Measurements from ENCODE around the gene PTPA.

PTPA gene

GRCh38 chr9:129073404-129073803 lies 37.8 kb upstream of the PTPA start:
- no peak for ATAC-seq (ENCODE audit: insufficient read depth, low read depth)
- no peak for TF ChIP-seq EZH2 (IDR thresholded peaks at IDR 0.05; ENCODE audit: borderline replicate concordance, low read depth, low read length, severe bottlenecking)
- TF ChIP-seq CTCF (IDR thresholded peaks at IDR 0.05; ENCODE audit: borderline replicate concordance, extremely low read depth, low read length, poor library complexity, severe bottlenecking), result no peak
- no peak overlapping the region for H3K4me2 ChIP-seq (ENCODE audit: insufficient read depth, low read length)

GRCh38 chr9:129074106-129074505 lies 37.1 kb upstream of the PTPA start:
- H3K4me3 ChIP-seq (ENCODE audit: low read depth in 1 of 2, low read length in 2 of 2), result no peak overlapping the region
- H3K36me3 ChIP-seq (ENCODE audit: insufficient read depth, low read length), result peaks cover 8% of the 10 kb centered on the region
- TF ChIP-seq CTCF (IDR thresholded peaks at IDR 0.05; ENCODE audit: borderline replicate concordance, extremely low read depth, low read length, poor library complexity, severe bottlenecking), result no peak
- no peak overlapping the region for H3K27ac ChIP-seq (ENCODE audit: low read length)
- H3K79me2 ChIP-seq (ENCODE audit: insufficient read depth, low read length), result no peaks in the 10 kb centered on the region
- H3K9ac ChIP-seq (ENCODE audit: low read depth, low read length), result no peak overlapping the region
- H3K4me2 ChIP-seq (ENCODE audit: insufficient read depth, low read length), result no peak overlapping the region
- no peaks in the 10 kb centered on the region; the same call in 1 of the 2 replicates for H4K20me1 ChIP-seq (ENCODE audit: insufficient read depth, low read length)
- ATAC-seq (ENCODE audit: insufficient read depth, low read depth) (no peak), DNase-seq (no peak)
- H3K27me3 ChIP-seq (ENCODE audit: insufficient read depth, low read length, poor library complexity), result no peaks in the 10 kb centered on the region
- peaks cover 3% of the 10 kb centered on the region; the same call in 1 of the 2 replicates for H3K4me1 ChIP-seq (ENCODE audit: insufficient read depth, low read length)
- no peak overlapping the region for H2AFZ ChIP-seq (ENCODE audit: low read depth, low read length)
- no peaks in the 10 kb centered on the region for H3K9me3 ChIP-seq (ENCODE audit: insufficient read depth, low read length, severe bottlenecking)

More at GRCh38 chr9:129073404-129073803, 37.8 kb upstream of the PTPA start:
- Histone ChIP-seq H3K79me2 (ENCODE audit: insufficient read depth, low read length) (no peaks in the 10 kb centered on the region), H2AFZ (ENCODE audit: low read depth, low read length) (no peak overlapping the region), H4K20me1 (ENCODE audit: insufficient read depth, low read length) (no peaks in the 10 kb centered on the region; the same call in 1 of the 2 replicates), H3K4me3 (ENCODE audit: low read depth in 1 of 2, low read length in 2 of 2) (no peak overlapping the region), H3K9ac (ENCODE audit: low read depth, low read length) (no peak overlapping the region), H3K27me3 (ENCODE audit: insufficient read depth, low read length, poor library complexity) (no peaks in the 10 kb centered on the region), H3K4me1 (ENCODE audit: insufficient read depth, low read length) (no peaks in the 10 kb centered on the region), H3K9me3 (ENCODE audit: insufficient read depth, low read length, severe bottlenecking) (no peaks in the 10 kb centered on the region), H3K27ac (ENCODE audit: low read length) (no peak overlapping the region), H3K36me3 (ENCODE audit: insufficient read depth, low read length) (peaks cover 13% of the 10 kb centered on the region)
- DNase-seq, result no peak

- H3K4me1 ChIP-seq (ENCODE audit: insufficient read depth, low read length), result peaks cover 19% of the 10 kb centered on the region
- DNase-seq, result no peak
- no peak for ATAC-seq (ENCODE audit: insufficient read depth, low read depth)
- H3K4me2 ChIP-seq (ENCODE audit: insufficient read depth, low read length), result no peak overlapping the region
- no peaks in the 10 kb centered on the region for H3K36me3 ChIP-seq (ENCODE audit: insufficient read depth, low read length)
- H3K9ac ChIP-seq (ENCODE audit: low read depth, low read length), result no peak overlapping the region
- no peaks in the 10 kb centered on the region for H3K27me3 ChIP-seq (ENCODE audit: insufficient read depth, low read length, poor library complexity)
- H3K27ac ChIP-seq (ENCODE audit: low read length), result no peak overlapping the region
- H3K9me3 ChIP-seq (ENCODE audit: insufficient read depth, low read length, severe bottlenecking), result no peaks in the 10 kb centered on the region
- no peak for TF ChIP-seq EZH2 (IDR thresholded peaks at IDR 0.05; ENCODE audit: borderline replicate concordance, low read depth, low read length, severe bottlenecking)
- TF ChIP-seq CTCF (IDR thresholded peaks at IDR 0.05; ENCODE audit: borderline replicate concordance, extremely low read depth, low read length, poor library complexity, severe bottlenecking), result no peak
- H3K79me2 ChIP-seq (ENCODE audit: insufficient read depth, low read length), result no peaks in the 10 kb centered on the region
- no peak overlapping the region for H3K4me3 ChIP-seq (ENCODE audit: low read depth in 1 of 2, low read length in 2 of 2)
- H4K20me1 ChIP-seq (ENCODE audit: insufficient read depth, low read length), result no peaks in the 10 kb centered on the region; the same call in 1 of the 2 replicates
- no peak overlapping the region for H2AFZ ChIP-seq (ENCODE audit: low read depth, low read length)
Measured at GRCh38 chr9:129075996-129076639, 35.1 kb upstream of the PTPA start.

Data from DND-41 (cell line).